Measurements from ENCODE around the gene DGKG. TPM values are rescaled to one million over a fixed set of nuclear protein-coding genes. Genes with fewer than 3 reads are reported as not detected.
A peak's percentile ranks its signal among the peaks of the same experiment; 100 is the strongest.

DGKG gene
- total RNA-seq, 2 experiments from 2014 or later = not detected

DNA sequence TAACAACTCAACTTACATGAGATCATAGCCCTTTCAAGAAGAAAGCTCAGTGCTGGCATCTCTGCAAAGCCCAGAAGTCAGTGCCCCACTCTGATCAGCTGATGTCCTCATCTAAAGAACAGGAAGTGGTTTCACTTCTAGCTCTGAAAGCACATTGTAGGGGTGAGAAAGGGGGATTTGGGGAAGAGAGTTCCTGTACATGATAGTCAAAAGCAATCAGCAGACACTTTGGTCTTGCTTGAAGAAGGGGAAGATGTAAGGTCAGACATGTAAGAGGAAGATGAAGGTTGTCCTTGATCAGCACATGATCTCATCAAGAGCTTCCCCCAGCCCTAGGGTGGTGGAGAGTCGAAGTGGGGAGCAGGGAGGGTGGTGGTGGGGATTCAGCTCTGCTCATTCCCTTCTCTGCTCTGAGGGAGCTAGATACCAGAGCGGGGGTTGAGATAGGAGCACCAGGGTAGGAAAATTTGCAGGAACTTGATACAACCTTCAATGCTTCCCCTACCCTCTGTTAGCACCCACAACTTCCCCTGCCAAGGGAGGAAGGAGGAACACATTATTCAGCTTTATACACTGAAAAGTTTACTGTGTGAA is 176.7 kb downstream of the DGKG start:
- ATAC-seq (ENCODE audit: poor library complexity) (peak; percentile 91), DNase-seq (peak in 6 of 14 experiments; percentile 5 to 57 (median 32))
- Histone ChIP-seq H3K27me3 (ENCODE audit: control insufficient read depth in 1 of 2, insufficient read depth in 2 of 2, low read length in 2 of 2) (no peaks in the 10 kb centered on the region), H3K4me3 (ENCODE audit: low read length) (no peak overlapping the region), H3K27ac (ENCODE audit: low read depth in 1 of 2, low read length in 2 of 2) (no peak overlapping the region), H3K9me3 (ENCODE audit: control insufficient read depth in 1 of 2, insufficient read depth in 1 of 2, low read length in 2 of 2) (no peaks in the 10 kb centered on the region), H3K36me3 (ENCODE audit: insufficient read depth, low read length) (no peaks in the 10 kb centered on the region), H3K4me1 (ENCODE audit: insufficient read depth, low read length) (peaks cover 15% of the 10 kb centered on the region)
- H3K36me3 Mint-ChIP-seq (ENCODE audit: low read depth) = no peaks in the 10 kb centered on the region
- no peaks in the 10 kb centered on the region for H3K9me3 Mint-ChIP-seq
- peaks cover 12% of the 10 kb centered on the region for H3K4me1 Mint-ChIP-seq (ENCODE audit: low read depth)
- intact Hi-C loops (cut with DNase I, micrococcal nuclease) = no loop called here
- peak overlapping the region; percentile 1 for H3K27ac Mint-ChIP-seq
- TF ChIP-seq, protein P1, sequence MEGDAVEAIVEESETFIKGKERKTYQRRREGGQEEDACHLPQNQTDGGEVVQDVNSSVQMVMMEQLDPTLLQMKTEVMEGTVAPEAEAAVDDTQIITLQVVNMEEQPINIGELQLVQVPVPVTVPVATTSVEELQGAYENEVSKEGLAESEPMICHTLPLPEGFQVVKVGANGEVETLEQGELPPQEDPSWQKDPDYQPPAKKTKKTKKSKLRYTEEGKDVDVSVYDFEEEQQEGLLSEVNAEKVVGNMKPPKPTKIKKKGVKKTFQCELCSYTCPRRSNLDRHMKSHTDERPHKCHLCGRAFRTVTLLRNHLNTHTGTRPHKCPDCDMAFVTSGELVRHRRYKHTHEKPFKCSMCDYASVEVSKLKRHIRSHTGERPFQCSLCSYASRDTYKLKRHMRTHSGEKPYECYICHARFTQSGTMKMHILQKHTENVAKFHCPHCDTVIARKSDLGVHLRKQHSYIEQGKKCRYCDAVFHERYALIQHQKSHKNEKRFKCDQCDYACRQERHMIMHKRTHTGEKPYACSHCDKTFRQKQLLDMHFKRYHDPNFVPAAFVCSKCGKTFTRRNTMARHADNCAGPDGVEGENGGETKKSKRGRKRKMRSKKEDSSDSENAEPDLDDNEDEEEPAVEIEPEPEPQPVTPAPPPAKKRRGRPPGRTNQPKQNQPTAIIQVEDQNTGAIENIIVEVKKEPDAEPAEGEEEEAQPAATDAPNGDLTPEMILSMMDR (IDR thresholded peaks at IDR 0.05) = no peak
- CTCF ChIA-PET = no interaction called here
- POLR2A ChIA-PET = interaction anchor here (0.8 kb wide), 1 partner anchor 117 kb away, joined by 4 read pairs; no protein-coding TSS in a partner anchor
- no peak overlapping the region for H3K4me3 Mint-ChIP-seq
- H3K27me3 Mint-ChIP-seq = no peaks in the 10 kb centered on the region

DNA sequence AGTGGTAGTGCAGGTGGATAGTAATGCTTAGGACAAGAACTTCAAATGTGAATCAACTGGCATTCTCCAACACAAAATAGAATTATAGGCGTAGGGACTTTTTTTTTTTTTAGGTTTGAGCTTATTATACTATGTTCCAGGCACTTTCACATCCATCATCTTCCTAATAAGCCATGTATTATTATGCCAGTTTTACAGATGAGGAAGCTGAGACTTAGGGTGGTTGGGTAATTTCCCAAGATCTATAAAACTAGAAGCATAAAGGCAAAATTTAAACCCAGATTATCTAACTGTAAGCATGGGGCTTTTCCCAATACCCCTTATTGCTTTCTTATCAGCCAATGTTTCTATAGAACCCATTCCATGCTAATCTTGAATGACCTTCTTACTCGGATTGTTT is 178.0 kb downstream of the DGKG start:
- Mint-ChIP-seq H3K27me3 (no peaks in the 10 kb centered on the region), H3K4me1 (ENCODE audit: low read depth) (peaks cover 12% of the 10 kb centered on the region), H3K36me3 (ENCODE audit: low read depth) (no peaks in the 10 kb centered on the region), H3K4me3 (no peak overlapping the region), H3K27ac (no peak overlapping the region), H3K9me3 (no peaks in the 10 kb centered on the region)
- intact Hi-C loops (cut with DNase I, micrococcal nuclease) = no loop called here
- Histone ChIP-seq H3K4me3 (ENCODE audit: low read length) (no peak overlapping the region), H3K27me3 (ENCODE audit: control insufficient read depth in 1 of 2, insufficient read depth in 2 of 2, low read length in 2 of 2) (no peaks in the 10 kb centered on the region), H3K27ac (ENCODE audit: low read depth in 1 of 2, low read length in 2 of 2) (no peak overlapping the region), H3K4me1 (ENCODE audit: insufficient read depth, low read length) (peaks cover 15% of the 10 kb centered on the region), H3K9me3 (ENCODE audit: control insufficient read depth in 1 of 2, insufficient read depth in 1 of 2, low read length in 2 of 2) (no peaks in the 10 kb centered on the region), H3K36me3 (ENCODE audit: insufficient read depth, low read length) (no peaks in the 10 kb centered on the region)
- DNase-seq = no peak
- no peak for ATAC-seq (ENCODE audit: poor library complexity)
- POLR2A ChIA-PET = no interaction called here
- TF ChIP-seq, protein P1 (IDR thresholded peaks at IDR 0.05) = no peak
- CTCF ChIA-PET = no interaction called here

DNA sequence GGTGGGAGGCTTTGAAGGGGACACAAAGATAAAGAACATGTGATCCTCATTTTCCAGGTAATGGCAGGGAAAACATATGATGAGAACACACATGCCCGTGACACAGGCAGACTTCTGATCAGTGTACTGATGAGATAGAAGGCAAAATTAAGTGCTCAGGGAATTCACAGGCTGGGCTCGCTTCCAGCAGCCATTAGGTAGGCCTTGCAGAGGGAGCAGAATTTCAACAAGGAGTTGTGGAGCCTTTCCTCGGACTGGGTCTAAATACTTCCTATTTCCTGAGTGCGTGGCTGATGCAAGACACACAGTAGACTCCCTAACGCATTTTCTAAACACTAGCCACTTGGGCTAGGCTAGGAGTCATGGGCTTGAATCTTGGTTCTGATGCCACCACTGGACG is 179.2 kb downstream of the DGKG start:
- CTCF ChIA-PET = no interaction called here
- H3K4me3 Mint-ChIP-seq = no peak overlapping the region
- Histone ChIP-seq H3K36me3 (ENCODE audit: insufficient read depth, low read length) (no peaks in the 10 kb centered on the region), H3K4me1 (ENCODE audit: insufficient read depth, low read length) (peaks cover 15% of the 10 kb centered on the region), H3K4me3 (ENCODE audit: low read length) (no peak overlapping the region), H3K27me3 (ENCODE audit: control insufficient read depth in 1 of 2, insufficient read depth in 2 of 2, low read length in 2 of 2) (no peaks in the 10 kb centered on the region), H3K9me3 (ENCODE audit: control insufficient read depth in 1 of 2, insufficient read depth in 1 of 2, low read length in 2 of 2) (no peaks in the 10 kb centered on the region), H3K27ac (ENCODE audit: low read depth in 1 of 2, low read length in 2 of 2) (no peak overlapping the region)
- H3K27ac Mint-ChIP-seq = no peak overlapping the region
- DNase-seq (no peak), ATAC-seq (ENCODE audit: poor library complexity) (no peak)
- H3K9me3 Mint-ChIP-seq = no peaks in the 10 kb centered on the region
- intact Hi-C loops (cut with DNase I, micrococcal nuclease) = no loop called here
- H3K4me1 Mint-ChIP-seq (ENCODE audit: low read depth) = peaks cover 12% of the 10 kb centered on the region
- no peaks in the 10 kb centered on the region for H3K36me3 Mint-ChIP-seq (ENCODE audit: low read depth)
- TF ChIP-seq, protein P1 (IDR thresholded peaks at IDR 0.05) = no peak
- no peaks in the 10 kb centered on the region for H3K27me3 Mint-ChIP-seq
- POLR2A ChIA-PET = no interaction called here
